Immature natural killer cell (primary cell): ENCODE data around the gene CDK5RAP3. TPM values are rescaled to one million over a fixed set of nuclear protein-coding genes. Genes with fewer than 3 reads are reported as not detected.

Source experiments
- DNase-seq, 3 donors: peaks; one replicate each; pipeline ENCODE4 v3.0.0; 2022; ENCODE audit warnings: mixed read lengths in 1 of 3
- H3K27ac Mint-ChIP-seq, 6 donors: one replicate each; pipeline ENCODE4 v1.8.0; 2020; ENCODE audit warnings: mixed read lengths in 6 of 6, mild to moderate bottlenecking in 5 of 6, inconsistent platforms in 4 of 6, moderate library complexity in 3 of 6
- H3K27me3 Mint-ChIP-seq, 3 donors: one replicate each; pipeline ENCODE4 v1.8.0; 2020 to 2021; ENCODE audit warnings: low read depth in 3 of 3, mild to moderate bottlenecking in 3 of 3, mixed read lengths in 3 of 3, moderate library complexity in 3 of 3, inconsistent platforms in 1 of 3
- H3K36me3 Mint-ChIP-seq, 3 donors: one replicate each; pipeline ENCODE4 v1.8.0; 2020; ENCODE audit warnings: mixed read lengths in 3 of 3, inconsistent platforms in 2 of 3, mild to moderate bottlenecking in 2 of 3
- H3K4me1 Mint-ChIP-seq, 2 donors: one replicate each; pipeline ENCODE4 v1.8.0; 2020; ENCODE audit warnings: inconsistent platforms in 2 of 2, mild to moderate bottlenecking in 2 of 2, mixed read lengths in 2 of 2, moderate library complexity in 1 of 2
- H3K4me3 Mint-ChIP-seq, 5 donors: one replicate each; pipeline ENCODE4 v1.8.0; 2020; ENCODE audit warnings: mild to moderate bottlenecking in 5 of 5, mixed read lengths in 5 of 5, inconsistent platforms in 3 of 5, moderate library complexity in 3 of 5
- H3K9me3 Mint-ChIP-seq, 6 donors: one replicate each; pipeline ENCODE4 v1.8.0; 2020; ENCODE audit warnings: mild to moderate bottlenecking in 6 of 6, mixed read lengths in 6 of 6, inconsistent platforms in 4 of 6, moderate library complexity in 3 of 6
- polyA plus RNA-seq, 3 donors: library from polyadenylated mRNA; unstranded; fragments of 300-500 nt; fragmentation: Illumina TruSeq; gene quantifications; one replicate each; pipeline ENCODE4 v1.2.3, GENCODE V29; 2021

The CDK5RAP3 gene
- polyA plus RNA-seq, 3 donors from 2014 or later, result 66.3 to 97.2 (median 84.0) TPM

DNA sequence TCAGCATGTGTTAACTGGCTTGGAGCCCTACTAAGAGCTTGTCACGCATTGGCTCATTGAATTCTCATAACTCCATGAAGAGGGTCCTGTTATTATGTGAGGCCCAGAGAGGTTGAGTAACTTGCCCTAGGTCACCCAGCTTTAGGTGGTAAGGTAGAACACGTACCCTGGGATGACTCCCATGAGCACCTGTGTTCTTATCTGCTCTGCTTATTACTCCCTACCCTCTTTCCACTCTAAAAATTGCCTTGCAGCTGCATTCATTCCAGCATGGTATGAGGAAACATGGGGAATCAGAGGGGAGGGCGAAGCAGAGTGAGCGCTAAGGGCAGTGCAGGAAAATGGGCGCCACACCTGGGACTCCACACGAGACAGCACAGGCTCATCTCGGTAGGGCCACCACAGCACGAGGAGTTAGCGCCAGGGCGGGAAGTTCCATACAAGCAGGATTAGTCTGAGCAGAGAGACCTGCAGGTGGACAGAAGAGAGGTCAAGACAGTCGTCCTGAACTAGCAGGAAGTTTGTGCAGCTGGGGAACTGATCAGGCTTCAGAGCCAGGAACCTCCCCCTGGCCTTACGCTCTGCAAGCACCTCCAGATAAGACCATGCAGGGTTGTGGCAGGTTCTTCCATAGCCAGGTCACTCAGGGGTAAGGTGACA is 56.5 kb downstream of the CDK5RAP3 start:
- no peak overlapping the region for H3K4me3 Mint-ChIP-seq
- peaks cover 31 to 38% of the 10 kb centered on the region in 2 donors for H3K4me1 Mint-ChIP-seq
- peaks cover 0 to 3% (median 1%) of the 10 kb centered on the region in 3 donors for H3K36me3 Mint-ChIP-seq
- DNase-seq, result no peak
- H3K9me3 Mint-ChIP-seq, result no peaks in the 10 kb centered on the region
- peaks cover 13 to 15% (median 14%) of the 10 kb centered on the region in 3 donors for H3K27me3 Mint-ChIP-seq
- H3K27ac Mint-ChIP-seq, result no peak overlapping the region

DNA sequence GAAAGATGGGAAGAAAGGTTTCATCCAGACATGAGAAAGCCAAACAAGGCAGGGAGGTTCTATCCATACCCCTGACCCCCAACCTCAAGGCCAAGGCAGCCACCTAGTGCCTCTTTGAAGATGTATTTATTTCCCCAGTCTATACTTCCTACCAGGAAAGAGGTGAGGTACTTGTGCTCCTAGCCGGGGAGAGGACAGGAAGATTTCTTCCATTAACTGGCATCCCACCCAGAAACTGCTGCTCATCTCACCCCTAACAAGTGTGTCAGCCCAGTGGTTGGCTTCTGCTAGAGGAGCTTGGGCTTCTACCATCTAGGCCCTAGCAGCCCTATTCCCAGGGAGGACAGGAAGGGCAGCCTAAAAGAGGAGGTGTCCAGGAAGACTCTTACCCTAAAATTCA is 57.8 kb downstream of the CDK5RAP3 start:
- no peak for DNase-seq
- Mint-ChIP-seq H3K4me1 (peaks cover 26 to 29% of the 10 kb centered on the region in 2 donors), H3K27ac (no peak overlapping the region), H3K4me3 (no peak overlapping the region), H3K27me3 (peaks cover 8 to 13% (median 9%) of the 10 kb centered on the region in 3 donors), H3K36me3 (peaks cover 0 to 4% (median 3%) of the 10 kb centered on the region in 3 donors), H3K9me3 (no peaks in the 10 kb centered on the region)

- peaks cover 0 to 5% (median 4%) of the 10 kb centered on the region in 3 donors for H3K27me3 Mint-ChIP-seq
- DNase-seq, result no peak
- no peak overlapping the region for H3K4me3 Mint-ChIP-seq
- no peaks in the 10 kb centered on the region for H3K9me3 Mint-ChIP-seq
- no peak overlapping the region for H3K27ac Mint-ChIP-seq
- H3K4me1 Mint-ChIP-seq, result peaks cover 12 to 13% of the 10 kb centered on the region in 2 donors
- H3K36me3 Mint-ChIP-seq, result peaks cover 0 to 4% (median 3%) of the 10 kb centered on the region in 3 donors
Measured at GRCh38 chr17:48030531-48030930, 59.6 kb downstream of the CDK5RAP3 start.

Other genes with a start within 250 kb of the CDK5RAP3 start
- 100 to 1,000 TPM; 199 to 385 (median 225) TPM for gene TBX21, start 237.9 kb upstream of the CDK5RAP3 start, polyA plus RNA-seq
- gene OSBPL7, start 149.3 kb upstream of the CDK5RAP3 start, polyA plus RNA-seq, result 1 to 10 TPM; 2.7 to 7.5 (median 3.8) TPM
- gene MRPL10, start 139.6 kb upstream of the CDK5RAP3 start, polyA plus RNA-seq, result 100 to 1,000 TPM in 2 of 3 donors, 10 to 100 TPM in 1; 50.5 to 189 (median 114) TPM
- under 1 TPM in 2 of 3 donors, not detected in 1; 0.66 to 0.82 TPM for gene LRRC46, start 139.4 kb upstream of the CDK5RAP3 start, polyA plus RNA-seq
- 10 to 100 TPM; 17.7 to 41.2 (median 22.5) TPM for gene SCRN2, start 129.8 kb upstream of the CDK5RAP3 start, polyA plus RNA-seq
- not detected for gene SP6, start 120.0 kb upstream of the CDK5RAP3 start, polyA plus RNA-seq
- gene SP2, start 74.9 kb upstream of the CDK5RAP3 start, polyA plus RNA-seq, result 10 to 100 TPM in 1 of 3 donors, 1 to 10 TPM in 2; 2.0 to 13.7 (median 5.0) TPM
- gene PNPO, start 29.5 kb upstream of the CDK5RAP3 start, polyA plus RNA-seq, result 10 to 100 TPM; 14.3 to 21.2 (median 18.6) TPM
- under 1 TPM in 1 of 3 donors, not detected in 2; 0.16 TPM for gene PRR15L, start 13.2 kb upstream of the CDK5RAP3 start, polyA plus RNA-seq
- gene COPZ2, start 66.7 kb downstream of the CDK5RAP3 start, polyA plus RNA-seq, result 10 to 100 TPM; 38.9 to 64.2 (median 41.3) TPM
- 10 to 100 TPM in 1 of 3 donors, 1 to 10 TPM in 2; 5.9 to 18.4 (median 7.1) TPM for gene NFE2L1, start 77.2 kb downstream of the CDK5RAP3 start, polyA plus RNA-seq
- gene CBX1, start 130.4 kb downstream of the CDK5RAP3 start, polyA plus RNA-seq, result 10 to 100 TPM; 19.3 to 30.0 (median 27.0) TPM
- 10 to 100 TPM; 37.1 to 44.7 (median 41.2) TPM for gene SNX11, start 136.7 kb downstream of the CDK5RAP3 start, polyA plus RNA-seq